ENCODE measurements around the gene TMEM131L.
"Not testable (repeated sequence)": the region's sequence is repeated elsewhere in the genome, so short reads cannot be mapped to it uniquely, and the experiment has no call there.

Gene TMEM131L

DNA sequence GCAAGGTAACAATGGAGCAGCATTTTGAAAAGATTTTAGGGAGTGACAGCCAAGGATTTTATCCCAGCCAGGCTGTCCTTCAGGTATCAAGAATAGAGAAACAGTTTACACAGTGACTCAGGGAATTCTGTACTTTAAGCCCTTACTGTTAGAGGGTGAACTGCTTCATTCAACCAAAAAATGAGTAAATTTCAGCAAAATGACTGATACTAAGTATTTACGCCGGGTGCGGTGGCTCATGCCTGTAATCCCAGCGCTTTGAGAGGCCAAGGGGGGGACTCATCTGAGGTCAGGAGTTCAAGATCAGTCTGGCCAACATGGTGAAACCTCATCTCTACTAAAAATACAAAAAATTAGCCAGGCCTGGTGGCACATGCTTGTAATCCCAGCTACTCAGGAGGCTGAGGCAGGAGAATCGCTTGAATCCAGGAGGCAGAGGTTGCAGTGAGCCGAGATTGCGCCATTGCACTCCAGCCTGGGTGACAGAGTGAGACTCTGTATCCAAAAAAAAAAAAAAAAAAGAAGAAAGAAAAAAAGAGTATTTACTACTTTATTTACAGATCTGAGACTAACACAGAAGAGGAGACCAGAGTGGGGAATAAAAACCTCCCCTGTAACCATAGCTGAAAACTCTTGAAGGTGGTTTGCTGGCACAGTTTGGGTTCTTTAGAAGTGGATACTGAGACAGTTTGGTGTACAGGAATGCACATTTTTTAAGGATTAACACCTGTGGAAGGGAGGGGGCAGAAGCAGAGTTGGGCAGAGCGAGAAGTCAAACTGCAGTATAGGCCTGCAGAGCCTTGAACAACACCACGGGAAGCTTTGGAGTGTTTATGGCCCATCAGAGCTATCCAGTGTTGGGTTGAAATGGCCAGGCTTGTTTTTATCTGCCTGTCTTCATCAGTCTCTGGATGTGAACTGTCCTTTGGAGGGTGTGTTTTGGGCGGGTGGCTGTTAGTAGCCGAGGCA, 40.5 kb downstream of the TMEM131L start:
- peaks cover 0 to 3% (median 0%) of the 10 kb centered on the region in 5 experiments for H3K9me3 ChIP-seq (ENCODE audit: control extremely low read depth in 1 of 5, control insufficient read depth in 4 of 5, insufficient read depth in 2 of 5, low read depth in 1 of 5, low read length in 4 of 5)
- no peak for DNase-seq
- no peak overlapping the region for H3K4me3 ChIP-seq (ENCODE audit: control insufficient read depth in 1 of 7, extremely low read depth in 1 of 7, insufficient read depth in 4 of 7, low read depth in 2 of 7, low read length in 6 of 7)
- CTCF ChIA-PET: no interaction called here
- POLR2A ChIA-PET: no interaction called here
- peaks cover 0 to 8% (median 4%) of the 10 kb centered on the region in 4 experiments for H3K36me3 ChIP-seq (ENCODE audit: control insufficient read depth in 4 of 4, insufficient read depth in 4 of 4, low read length in 3 of 4)
- WGBS (ENCODE audit: insufficient coverage): 96% methylated on average over 8 of the region's 11 CpGs
- H3K4me1 ChIP-seq (ENCODE audit: control extremely low read depth in 1 of 4, control insufficient read depth in 4 of 4, insufficient read depth in 4 of 4, low read length in 3 of 4): no peaks in the 10 kb centered on the region
- no peak overlapping the region for H3K27ac ChIP-seq (ENCODE audit: insufficient read depth in 1 of 2, low read depth in 1 of 2, low read length in 2 of 2, poor library complexity in 1 of 2, severe bottlenecking in 2 of 2)
- H3K27me3 ChIP-seq (replicated peaks in 2 of 5; ENCODE audit: control insufficient read depth in 4 of 5, insufficient read depth in 5 of 5, low read length in 4 of 5): no peaks in the 10 kb centered on the region

DNA sequence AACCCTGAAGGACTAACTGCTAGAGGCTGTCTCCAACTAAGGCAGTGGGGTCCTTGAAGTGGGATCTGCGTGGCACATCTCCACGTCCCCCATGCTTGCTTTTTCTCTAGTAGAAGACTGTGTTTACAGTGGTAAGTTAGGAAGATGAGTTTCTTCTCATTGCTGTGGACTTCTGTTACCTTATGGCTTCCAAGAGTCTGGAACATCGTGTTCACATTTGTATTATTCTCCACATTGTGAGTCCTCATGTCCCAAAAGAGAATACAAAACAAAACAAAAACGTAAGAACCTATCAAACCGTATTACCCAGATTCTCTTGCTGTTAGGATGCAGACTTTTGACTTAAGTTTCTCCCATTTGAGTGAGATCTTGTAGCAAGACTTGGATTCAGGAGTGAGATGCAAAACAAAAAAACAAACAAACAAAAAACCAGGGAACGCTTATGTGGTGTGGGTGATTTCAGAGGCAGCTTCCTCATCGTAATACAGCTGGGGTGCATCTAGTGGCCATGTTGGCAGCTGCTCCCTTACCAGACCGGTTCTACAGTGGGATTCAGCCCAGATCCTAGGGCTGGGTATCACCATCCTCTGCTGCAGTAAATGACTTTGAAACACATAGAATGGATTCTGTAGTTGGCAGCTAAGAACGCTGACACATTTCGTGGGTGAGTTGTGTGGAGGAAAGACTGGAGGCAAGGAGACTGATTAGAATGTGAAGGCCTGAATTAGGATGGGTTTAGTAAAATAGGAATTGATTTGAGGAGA, 41.3 kb downstream of the TMEM131L start:
- no peak for DNase-seq
- Histone ChIP-seq H3K36me3 (ENCODE audit: control insufficient read depth in 4 of 4, insufficient read depth in 4 of 4, low read length in 3 of 4) (peaks cover 0 to 8% (median 5%) of the 10 kb centered on the region in 4 experiments), H3K4me3 (ENCODE audit: control insufficient read depth in 1 of 7, extremely low read depth in 1 of 7, insufficient read depth in 4 of 7, low read depth in 2 of 7, low read length in 6 of 7) (no peak overlapping the region), H3K9me3 (ENCODE audit: control extremely low read depth in 1 of 5, control insufficient read depth in 4 of 5, insufficient read depth in 2 of 5, low read depth in 1 of 5, low read length in 4 of 5) (peaks cover 0 to 3% (median 0%) of the 10 kb centered on the region in 5 experiments), H3K4me1 (ENCODE audit: control extremely low read depth in 1 of 4, control insufficient read depth in 4 of 4, insufficient read depth in 4 of 4, low read length in 3 of 4) (no peaks in the 10 kb centered on the region), H3K27me3 (replicated peaks in 2 of 5; ENCODE audit: control insufficient read depth in 4 of 5, insufficient read depth in 5 of 5, low read length in 4 of 5) (no peaks in the 10 kb centered on the region), H3K27ac (ENCODE audit: insufficient read depth in 1 of 2, low read depth in 1 of 2, low read length in 2 of 2, poor library complexity in 1 of 2, severe bottlenecking in 2 of 2) (no peak overlapping the region)
- 100% methylated on average over 6 of the region's 10 CpGs for WGBS (ENCODE audit: insufficient coverage)
- POLR2A ChIA-PET: no interaction called here
- CTCF ChIA-PET: interaction anchor here (1.0 kb wide), 1 partner anchor 9 kb away, joined by 4 read pairs; no protein-coding TSS in a partner anchor

GRCh38 chr4:153509212-153509611, 43.1 kb downstream of the TMEM131L start:
- H3K27ac ChIP-seq (ENCODE audit: insufficient read depth in 1 of 2, low read depth in 1 of 2, low read length in 2 of 2, poor library complexity in 1 of 2, severe bottlenecking in 2 of 2); H3K4me1 ChIP-seq (ENCODE audit: control extremely low read depth in 1 of 4, control insufficient read depth in 4 of 4, insufficient read depth in 4 of 4, low read length in 3 of 4); H3K4me3 ChIP-seq (ENCODE audit: control insufficient read depth in 1 of 7, extremely low read depth in 1 of 7, insufficient read depth in 4 of 7, low read depth in 2 of 7, low read length in 6 of 7); H3K27me3 ChIP-seq (replicated peaks in 2 of 5; ENCODE audit: control insufficient read depth in 4 of 5, insufficient read depth in 5 of 5, low read length in 4 of 5); DNase-seq; H3K9me3 ChIP-seq (ENCODE audit: control extremely low read depth in 1 of 5, control insufficient read depth in 4 of 5, insufficient read depth in 2 of 5, low read depth in 1 of 5, low read length in 4 of 5); POLR2A ChIA-PET; H3K36me3 ChIP-seq (ENCODE audit: control insufficient read depth in 4 of 4, insufficient read depth in 4 of 4, low read length in 3 of 4): not testable (repeated sequence)
- CTCF ChIA-PET: interaction anchor here (1.0 to 1.1 kb wide), 2 partner anchors 11 to 41 kb away, joined by 3 read pairs; no protein-coding TSS in a partner anchor
- 100% methylated on average over 1 of the region's 2 CpGs for WGBS (ENCODE audit: insufficient coverage)

DNA sequence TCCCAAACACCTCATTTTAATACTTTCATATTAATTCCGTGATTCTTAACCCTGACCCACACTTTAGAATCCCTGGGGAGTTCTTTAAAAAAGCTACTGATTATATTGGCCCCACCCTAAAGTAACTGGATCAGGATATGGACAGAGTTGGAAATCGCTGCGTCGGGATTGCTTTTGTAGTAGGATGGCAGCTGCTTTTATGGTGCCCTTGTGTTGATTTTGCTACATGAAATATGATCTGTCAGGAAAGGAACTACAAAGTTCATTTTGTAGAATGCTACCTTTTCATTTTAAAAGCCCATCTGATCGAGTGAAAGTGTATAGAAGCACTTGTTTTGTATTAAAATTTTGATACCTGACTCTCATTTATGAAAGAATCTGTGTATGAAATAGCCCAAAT, 43.6 kb downstream of the TMEM131L start:
- no peak overlapping the region for H3K4me3 ChIP-seq (ENCODE audit: control insufficient read depth in 1 of 7, extremely low read depth in 1 of 7, insufficient read depth in 4 of 7, low read depth in 2 of 7, low read length in 6 of 7)
- WGBS (ENCODE audit: insufficient coverage): 100% methylated on average over 5 of the region's 5 CpGs
- ChIA-PET POLR2A (no interaction called here), CTCF (interaction anchor here (1.0 to 1.1 kb wide), 2 partner anchors 11 to 42 kb away, joined by 3 read pairs; no protein-coding TSS in a partner anchor)
- H3K27ac ChIP-seq (ENCODE audit: insufficient read depth in 1 of 2, low read depth in 1 of 2, low read length in 2 of 2, poor library complexity in 1 of 2, severe bottlenecking in 2 of 2): no peak overlapping the region
- DNase-seq: no peak
- no peaks in the 10 kb centered on the region for H3K4me1 ChIP-seq (ENCODE audit: control extremely low read depth in 1 of 4, control insufficient read depth in 4 of 4, insufficient read depth in 4 of 4, low read length in 3 of 4)
- peaks cover 2 to 8% (median 5%) of the 10 kb centered on the region in 4 experiments for H3K36me3 ChIP-seq (ENCODE audit: control insufficient read depth in 4 of 4, insufficient read depth in 4 of 4, low read length in 3 of 4)
- H3K27me3 ChIP-seq (replicated peaks in 2 of 5; ENCODE audit: control insufficient read depth in 4 of 5, insufficient read depth in 5 of 5, low read length in 4 of 5): no peaks in the 10 kb centered on the region
- H3K9me3 ChIP-seq (ENCODE audit: control extremely low read depth in 1 of 5, control insufficient read depth in 4 of 5, insufficient read depth in 2 of 5, low read depth in 1 of 5, low read length in 4 of 5): peaks cover 0 to 3% (median 0%) of the 10 kb centered on the region in 5 experiments

DNA sequence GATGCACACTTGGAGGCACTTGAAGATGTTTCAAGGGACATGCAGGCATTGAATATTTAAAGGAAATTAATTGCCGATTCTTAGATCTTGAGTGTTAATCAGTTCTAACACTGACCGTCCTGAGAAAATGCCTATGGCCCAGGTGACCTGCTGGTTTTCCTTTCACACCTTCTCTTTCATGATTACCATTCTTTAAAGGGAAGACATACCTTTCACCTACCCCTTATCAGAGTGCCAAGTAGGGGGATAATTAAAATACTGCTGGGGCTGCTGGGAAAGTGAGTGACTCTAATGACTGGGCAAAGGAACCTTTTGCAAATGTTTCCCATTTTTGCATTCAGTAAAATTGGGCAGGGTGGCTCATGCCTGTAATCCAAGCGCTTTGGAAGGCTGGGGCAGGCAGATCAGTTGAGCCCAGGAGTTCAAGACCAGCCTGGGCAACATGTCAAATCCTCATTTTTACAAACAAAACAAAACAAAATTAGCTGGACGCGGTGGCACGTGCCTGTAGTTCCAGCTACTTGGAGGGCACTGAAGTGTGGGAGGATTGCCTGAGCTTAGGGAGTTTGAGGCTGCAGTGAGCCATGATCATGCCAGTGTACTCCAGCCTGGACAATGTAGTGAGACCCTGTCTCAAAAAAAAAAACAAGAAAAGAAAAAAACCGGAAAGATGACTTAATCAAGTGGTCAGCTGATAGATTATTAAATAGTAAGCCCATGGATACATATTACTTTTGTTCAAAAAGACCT, 44.3 kb downstream of the TMEM131L start:
- H3K36me3 ChIP-seq (ENCODE audit: control insufficient read depth in 4 of 4, insufficient read depth in 4 of 4, low read length in 3 of 4): peaks cover 2 to 5% (median 4%) of the 10 kb centered on the region in 4 experiments
- ChIA-PET POLR2A (no interaction called here), CTCF (interaction anchor here (0.7 to 1.1 kb wide), 3 partner anchors 9 to 43 kb away, joined by 3 read pairs; no protein-coding TSS in a partner anchor)
- no peak overlapping the region for H3K4me3 ChIP-seq (ENCODE audit: control insufficient read depth in 1 of 7, extremely low read depth in 1 of 7, insufficient read depth in 4 of 7, low read depth in 2 of 7, low read length in 6 of 7)
- H3K9me3 ChIP-seq (ENCODE audit: control extremely low read depth in 1 of 5, control insufficient read depth in 4 of 5, insufficient read depth in 2 of 5, low read depth in 1 of 5, low read length in 4 of 5): peaks cover 0 to 3% (median 0%) of the 10 kb centered on the region in 5 experiments
- WGBS (ENCODE audit: insufficient coverage): 97% methylated on average over 5 of the region's 7 CpGs
- H3K27ac ChIP-seq (ENCODE audit: insufficient read depth in 1 of 2, low read depth in 1 of 2, low read length in 2 of 2, poor library complexity in 1 of 2, severe bottlenecking in 2 of 2): no peak overlapping the region
- DNase-seq: no peak
- H3K4me1 ChIP-seq (ENCODE audit: control extremely low read depth in 1 of 4, control insufficient read depth in 4 of 4, insufficient read depth in 4 of 4, low read length in 3 of 4): no peaks in the 10 kb centered on the region
- H3K27me3 ChIP-seq (replicated peaks in 2 of 5; ENCODE audit: control insufficient read depth in 4 of 5, insufficient read depth in 5 of 5, low read length in 4 of 5): no peaks in the 10 kb centered on the region

DNA sequence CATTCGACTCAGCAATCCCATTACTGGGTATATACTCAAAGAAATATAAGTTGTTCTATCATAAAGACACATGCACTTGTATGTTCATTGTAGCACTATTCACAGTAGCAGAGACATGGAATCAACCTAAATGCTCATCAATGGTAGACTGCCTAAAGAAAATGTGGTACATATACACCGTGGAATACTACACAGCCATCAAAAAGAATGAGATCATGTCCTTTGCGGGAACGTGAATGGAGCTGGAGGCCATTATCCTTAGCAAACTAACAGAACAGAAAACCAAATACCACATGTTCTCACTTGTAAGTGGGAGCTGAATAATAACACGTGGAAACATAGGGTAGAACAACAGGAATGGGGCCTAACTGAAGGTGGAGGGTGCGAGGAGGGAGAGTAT, 44.9 kb downstream of the TMEM131L start:
- Histone ChIP-seq H3K4me3 (ENCODE audit: control insufficient read depth in 1 of 7, extremely low read depth in 1 of 7, insufficient read depth in 4 of 7, low read depth in 2 of 7, low read length in 6 of 7) (no peak overlapping the region), H3K36me3 (ENCODE audit: control insufficient read depth in 4 of 4, insufficient read depth in 4 of 4, low read length in 3 of 4) (peaks cover 2 to 4% (median 3%) of the 10 kb centered on the region in 4 experiments), H3K27me3 (replicated peaks in 2 of 5; ENCODE audit: control insufficient read depth in 4 of 5, insufficient read depth in 5 of 5, low read length in 4 of 5) (no peaks in the 10 kb centered on the region), H3K4me1 (ENCODE audit: control extremely low read depth in 1 of 4, control insufficient read depth in 4 of 4, insufficient read depth in 4 of 4, low read length in 3 of 4) (no peaks in the 10 kb centered on the region), H3K27ac (ENCODE audit: insufficient read depth in 1 of 2, low read depth in 1 of 2, low read length in 2 of 2, poor library complexity in 1 of 2, severe bottlenecking in 2 of 2) (no peak overlapping the region), H3K9me3 (ENCODE audit: control extremely low read depth in 1 of 5, control insufficient read depth in 4 of 5, insufficient read depth in 2 of 5, low read depth in 1 of 5, low read length in 4 of 5) (peaks cover 0 to 3% (median 0%) of the 10 kb centered on the region in 5 experiments)
- CTCF ChIA-PET: interaction anchor here (0.9 kb wide), 1 partner anchor 14 kb away, joined by 3 read pairs; no protein-coding TSS in a partner anchor
- no peak for DNase-seq
- POLR2A ChIA-PET: no interaction called here
- 88% methylated on average over 1 of the region's 6 CpGs for WGBS (ENCODE audit: insufficient coverage)
